NB4 (cell line): ENCODE results near the gene KCNIP3.

ENCODE experiments used
- DNase-seq: peaks from one replicate; pipeline ENCODE4 v3.0.0; 2010; ENCODE audit warnings: low read depth
- H3K4me3 ChIP-seq: one replicate; pipeline ENCODE4 v1.5.1; 2011; ENCODE audit warnings: mild to moderate bottlenecking, low read depth, low read length, moderate library complexity
- MYC ChIP-seq: IDR thresholded peaks from 2 replicates; pipeline ENCODE4 v1.6.1; 2011; ENCODE audit warnings: low read depth, low read length
- POLR2A ChIP-seq: IDR thresholded peaks from 2 replicates; pipeline ENCODE4 v1.6.1; 2011; ENCODE audit warnings: mild to moderate bottlenecking; ENCODE audit not compliant: insufficient read length; ENCODE audit errors: extremely low read depth
- TF ChIP-seq, protein P1 (sequence below): IDR thresholded peaks from 2 replicates; pipeline ENCODE4 v1.6.1; 2011; ENCODE audit warnings: low read depth, low read length
- TF ChIP-seq, protein P2 (sequence below): IDR thresholded peaks from one replicate; pipeline ENCODE4 v1.5.1; 2012; ENCODE audit warnings: low read depth, low read length

The KCNIP3 gene

DNA sequence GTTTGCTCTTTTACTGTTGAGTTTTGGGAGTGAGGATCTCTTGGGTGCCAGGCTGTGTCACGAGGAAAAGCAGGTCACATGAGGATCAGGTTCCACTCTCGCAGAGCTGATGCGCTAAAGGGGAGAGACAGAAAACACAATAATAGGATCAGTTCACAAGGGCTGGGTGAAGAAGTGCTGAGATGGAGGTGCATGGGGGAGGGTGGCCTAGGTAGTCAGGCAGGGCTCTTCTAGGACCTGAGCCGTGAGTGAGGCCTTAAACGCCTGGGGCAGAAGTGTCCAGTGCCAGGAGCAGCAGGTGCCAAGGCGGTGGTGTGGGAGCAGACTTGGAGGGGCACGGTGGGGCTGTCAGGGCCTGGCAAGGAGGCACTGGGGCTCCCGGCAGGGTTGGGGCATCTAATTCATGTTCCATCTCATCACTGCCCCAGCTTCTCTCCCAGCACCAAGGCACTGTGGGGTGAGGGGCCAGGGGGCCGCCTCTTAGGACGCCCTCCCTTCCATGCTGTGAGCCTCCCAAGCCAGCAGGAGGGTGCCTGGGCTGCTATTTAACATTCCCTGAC is 9.3 kb downstream of the KCNIP3 start:
- DNase-seq, result no peak
- TF ChIP-seq, protein P1, sequence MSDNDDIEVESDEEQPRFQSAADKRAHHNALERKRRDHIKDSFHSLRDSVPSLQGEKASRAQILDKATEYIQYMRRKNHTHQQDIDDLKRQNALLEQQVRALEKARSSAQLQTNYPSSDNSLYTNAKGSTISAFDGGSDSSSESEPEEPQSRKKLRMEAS, result no peak
- TF ChIP-seq MYC (no peak), POLR2A (no peak)
- TF ChIP-seq, protein P2, sequence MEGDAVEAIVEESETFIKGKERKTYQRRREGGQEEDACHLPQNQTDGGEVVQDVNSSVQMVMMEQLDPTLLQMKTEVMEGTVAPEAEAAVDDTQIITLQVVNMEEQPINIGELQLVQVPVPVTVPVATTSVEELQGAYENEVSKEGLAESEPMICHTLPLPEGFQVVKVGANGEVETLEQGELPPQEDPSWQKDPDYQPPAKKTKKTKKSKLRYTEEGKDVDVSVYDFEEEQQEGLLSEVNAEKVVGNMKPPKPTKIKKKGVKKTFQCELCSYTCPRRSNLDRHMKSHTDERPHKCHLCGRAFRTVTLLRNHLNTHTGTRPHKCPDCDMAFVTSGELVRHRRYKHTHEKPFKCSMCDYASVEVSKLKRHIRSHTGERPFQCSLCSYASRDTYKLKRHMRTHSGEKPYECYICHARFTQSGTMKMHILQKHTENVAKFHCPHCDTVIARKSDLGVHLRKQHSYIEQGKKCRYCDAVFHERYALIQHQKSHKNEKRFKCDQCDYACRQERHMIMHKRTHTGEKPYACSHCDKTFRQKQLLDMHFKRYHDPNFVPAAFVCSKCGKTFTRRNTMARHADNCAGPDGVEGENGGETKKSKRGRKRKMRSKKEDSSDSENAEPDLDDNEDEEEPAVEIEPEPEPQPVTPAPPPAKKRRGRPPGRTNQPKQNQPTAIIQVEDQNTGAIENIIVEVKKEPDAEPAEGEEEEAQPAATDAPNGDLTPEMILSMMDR, result no peak
- H3K4me3 ChIP-seq, result no peak overlapping the region

DNA sequence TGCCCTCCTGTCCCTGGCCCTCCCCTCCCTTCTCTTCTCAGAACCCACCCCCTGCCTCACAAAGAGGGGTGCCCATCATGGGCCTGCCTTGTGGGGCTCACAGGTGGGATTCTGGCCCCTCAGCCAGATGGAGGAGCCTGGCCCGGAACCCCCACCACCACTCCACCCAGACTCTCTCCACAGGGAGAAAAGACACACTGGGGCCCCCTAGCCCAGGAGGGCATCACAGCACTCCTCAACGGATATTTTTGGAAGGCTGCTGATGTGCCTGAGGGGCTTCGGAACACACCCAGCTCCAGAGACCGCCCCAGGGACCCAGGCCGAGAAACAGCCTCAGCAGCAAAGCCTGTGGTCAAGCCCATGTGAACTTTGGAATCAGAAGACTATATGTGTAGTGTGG is 9.9 kb downstream of the KCNIP3 start:
- no peak for DNase-seq
- TF ChIP-seq, protein P2, result no peak
- no peak for TF ChIP-seq MYC
- TF ChIP-seq POLR2A, result no peak
- TF ChIP-seq, protein P1, result no peak
- no peak overlapping the region for H3K4me3 ChIP-seq

DNA sequence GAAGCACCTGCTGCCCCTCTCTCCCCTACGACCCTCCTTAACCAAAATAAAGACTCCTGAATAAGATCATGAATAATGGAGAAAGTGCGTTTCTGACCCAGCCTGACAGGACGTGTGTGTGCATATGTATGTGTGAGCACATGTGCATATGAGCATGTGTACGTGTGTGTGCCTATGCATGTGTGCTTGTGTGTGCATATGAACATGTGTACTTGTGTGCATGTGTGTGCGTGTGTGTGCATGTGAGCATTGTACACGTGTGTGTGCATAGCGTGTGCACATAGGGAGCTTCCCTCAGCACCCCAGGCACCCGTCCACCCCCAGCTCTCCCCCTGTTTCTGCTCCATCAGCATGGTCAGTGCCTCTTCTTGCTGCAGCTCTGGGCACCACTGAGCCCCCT is 10.7 kb downstream of the KCNIP3 start:
- DNase-seq, result no peak
- H3K4me3 ChIP-seq, result no peak overlapping the region
- TF ChIP-seq, protein P1, result no peak
- TF ChIP-seq, protein P2, result no peak
- no peak for TF ChIP-seq MYC

DNA sequence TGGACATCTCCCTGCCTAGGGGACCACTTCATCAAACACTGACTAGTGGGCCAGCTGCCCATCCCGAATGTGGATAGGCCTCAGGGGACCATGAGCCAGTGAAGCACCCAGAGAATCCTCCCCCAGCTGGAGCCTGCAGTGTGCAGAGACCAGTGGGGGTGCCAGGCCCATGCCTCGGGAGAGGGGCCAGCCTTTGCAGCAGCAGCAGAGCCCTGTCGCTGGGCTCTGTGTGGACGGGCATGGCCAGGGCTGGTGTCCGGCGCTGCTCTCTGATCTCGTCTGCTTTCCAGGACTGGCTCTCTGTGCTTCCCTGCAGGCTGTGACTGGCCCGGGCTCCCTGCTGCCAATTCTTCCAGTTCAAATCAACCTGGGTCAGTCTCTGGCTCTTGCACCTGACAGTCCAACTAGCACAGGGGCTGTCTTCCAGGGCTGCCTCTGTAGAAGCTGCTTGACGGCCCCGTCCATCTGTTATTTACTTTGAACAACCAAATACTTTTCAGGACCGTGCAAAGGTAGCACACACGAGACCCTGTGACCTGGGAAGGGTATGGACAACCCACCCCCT is 11.4 kb downstream of the KCNIP3 start:
- no peak for TF ChIP-seq POLR2A
- DNase-seq, result no peak
- H3K4me3 ChIP-seq, result no peak overlapping the region

DNA sequence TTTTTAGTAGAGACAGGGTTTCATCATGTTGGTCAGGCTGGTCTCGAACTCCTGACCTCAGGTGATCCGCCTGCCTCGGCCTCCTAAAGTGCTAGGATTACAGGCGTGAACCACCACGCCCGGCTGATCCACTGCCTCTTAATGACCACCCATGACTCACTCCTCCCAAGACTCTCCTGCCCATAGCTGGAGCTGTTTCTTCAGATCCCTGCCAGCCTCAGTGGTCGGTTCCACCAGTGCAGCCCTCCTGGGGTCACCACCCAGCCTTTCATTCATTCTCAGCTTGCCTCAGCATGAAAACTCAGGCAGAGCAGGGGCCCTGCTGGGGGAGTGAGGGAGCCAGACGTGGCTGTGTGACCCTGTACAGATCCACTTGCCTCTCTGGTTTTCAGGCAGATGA is 12.5 kb downstream of the KCNIP3 start:
- no peak overlapping the region for H3K4me3 ChIP-seq
- DNase-seq, result no peak
- TF ChIP-seq POLR2A (no peak), MYC (no peak)
- TF ChIP-seq, protein P1, result no peak
- TF ChIP-seq, protein P2, result no peak

DNA sequence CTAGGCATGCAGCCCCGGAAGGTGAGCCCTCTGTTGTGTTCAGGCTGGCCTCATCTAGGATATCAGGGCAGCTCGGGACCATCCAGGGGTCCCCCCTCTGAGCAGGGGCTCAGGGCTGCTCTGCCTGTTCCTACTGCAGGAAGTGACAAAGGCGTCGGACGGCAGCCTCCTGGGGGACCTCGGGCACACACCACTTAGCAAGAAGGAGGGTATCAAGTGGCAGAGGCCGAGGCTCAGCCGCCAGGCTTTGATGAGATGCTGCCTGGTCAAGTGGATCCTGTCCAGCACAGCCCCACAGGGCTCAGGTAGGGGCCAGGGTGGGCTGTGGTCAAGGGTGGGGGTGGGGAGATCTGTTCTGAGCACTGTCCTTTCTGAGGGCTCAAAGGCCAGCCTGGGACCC is 13.1 kb downstream of the KCNIP3 start:
- TF ChIP-seq MYC (no peak), POLR2A (no peak)
- TF ChIP-seq, protein P1, result no peak
- TF ChIP-seq, protein P2, result no peak
- no peak overlapping the region for H3K4me3 ChIP-seq
- no peak for DNase-seq
